Hepatic stellate cell (primary cell): ENCODE data around the gene TMC5.
"Not testable (repeated sequence)": the region's sequence is repeated elsewhere in the genome, so short reads cannot be mapped to it uniquely, and the experiment has no call there.

ENCODE experiments used
- DNase-seq: peaks from one replicate; pipeline ENCODE4 v3.0.0; 2011; ENCODE audit warnings: low spot score

Gene TMC5

DNA sequence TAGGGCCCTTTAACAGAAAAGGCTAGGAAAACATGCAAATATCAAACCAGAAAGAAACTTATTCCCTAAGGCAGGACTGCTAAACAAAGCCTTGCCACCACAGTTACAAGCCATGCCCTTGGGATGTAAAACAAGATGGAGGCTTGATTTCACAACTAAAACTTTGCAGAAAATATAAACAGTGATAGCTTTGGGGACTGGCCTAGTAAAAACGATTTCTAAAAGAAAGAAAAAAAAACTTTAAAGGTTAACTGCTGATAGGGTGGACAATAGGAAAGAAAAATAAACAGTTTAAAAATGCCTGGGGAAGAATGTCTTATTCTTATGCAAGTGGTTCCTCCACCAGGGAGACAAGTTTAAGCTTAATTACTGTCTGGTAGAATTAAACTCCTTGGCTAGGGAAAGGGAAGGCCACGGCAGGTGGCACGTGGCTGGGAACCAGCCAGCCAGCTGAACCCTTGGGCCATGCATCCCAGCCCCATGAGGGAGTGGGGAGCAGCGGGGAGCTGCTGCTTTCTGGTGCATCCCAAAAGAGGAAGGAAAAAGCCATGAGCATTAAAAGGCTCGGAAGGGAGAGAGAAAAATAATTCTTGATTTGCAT lies 10.7 kb upstream of the TMC5 start:
- no peak for DNase-seq

DNA sequence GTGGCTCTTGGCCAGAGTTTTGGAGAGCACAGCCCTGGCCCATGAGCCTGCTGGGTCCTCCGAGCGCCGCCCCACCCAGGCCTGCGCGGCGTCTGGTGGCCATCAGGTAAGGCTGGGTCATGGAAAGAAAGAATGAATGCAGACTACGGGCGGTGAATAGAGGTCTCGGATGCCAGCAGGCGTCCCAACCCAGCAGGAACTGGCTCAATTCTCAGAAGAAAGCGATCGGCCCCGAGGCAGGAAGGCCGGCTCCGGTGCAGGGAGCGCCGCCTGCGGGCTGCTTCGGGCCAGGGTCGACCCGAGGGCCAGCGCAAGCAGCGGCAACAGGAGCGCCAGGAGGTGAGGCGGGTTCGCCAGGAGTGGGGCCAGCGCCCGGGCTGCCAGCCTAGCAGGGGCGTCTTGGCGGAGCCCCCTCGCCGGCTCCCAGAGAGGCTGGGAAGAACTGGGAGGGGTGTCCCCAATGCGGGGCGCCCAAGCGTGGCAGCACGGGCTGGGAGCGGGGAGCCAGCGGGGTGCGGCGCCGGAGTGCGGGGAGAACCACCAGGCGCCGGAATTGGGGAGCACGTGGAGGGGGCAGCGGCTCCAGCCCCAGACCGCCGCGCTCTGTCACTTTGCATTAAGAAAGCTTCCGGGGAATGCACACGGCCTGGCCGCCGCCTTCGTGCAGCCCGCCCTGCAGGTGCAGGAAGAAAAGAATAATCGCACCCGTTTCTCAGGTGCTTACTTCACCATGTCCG lies 7.1 kb upstream of the TMC5 start:
- DNase-seq, result no peak

DNA sequence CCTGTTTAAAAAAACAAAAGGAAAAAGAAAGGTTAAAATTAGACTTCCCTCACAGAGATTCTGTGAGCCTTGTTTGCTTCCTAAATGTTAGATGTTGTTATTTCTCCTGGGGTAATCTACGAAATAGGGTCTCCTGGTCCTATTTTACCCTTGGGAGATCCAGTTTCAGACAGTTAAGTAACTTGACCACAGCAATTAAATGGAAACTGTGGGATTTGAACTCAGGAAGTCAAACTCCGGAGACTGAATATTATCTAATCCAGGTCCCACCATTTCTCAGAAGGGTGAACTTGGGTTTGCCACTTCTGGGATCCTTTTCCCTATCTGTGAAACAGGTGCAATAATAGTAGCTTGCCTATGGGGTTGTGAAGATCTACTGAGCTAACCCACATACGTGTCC lies 6.4 kb upstream of the TMC5 start:
- no peak for DNase-seq

DNA sequence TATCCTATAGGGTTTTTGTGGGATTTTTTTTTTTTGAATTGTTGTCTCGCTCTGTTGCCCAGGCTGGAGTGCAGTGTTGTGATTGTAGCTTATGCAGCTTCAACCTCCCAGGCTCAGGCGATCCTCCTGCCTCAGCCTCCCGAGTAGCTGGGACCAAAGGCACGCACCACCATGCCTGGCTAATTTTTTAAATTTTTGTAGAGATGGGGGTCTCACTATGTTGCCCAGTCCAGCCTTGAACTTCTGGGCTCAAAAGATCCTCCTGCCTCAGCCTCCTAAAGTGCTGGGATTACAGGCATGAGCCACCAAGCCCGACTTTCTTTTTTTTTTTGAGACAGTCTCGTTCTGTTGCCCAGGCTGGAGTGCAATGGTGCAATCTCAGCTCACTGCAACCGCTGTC lies 5.6 kb upstream of the TMC5 start:
- DNase-seq, result not testable (repeated sequence)

DNA sequence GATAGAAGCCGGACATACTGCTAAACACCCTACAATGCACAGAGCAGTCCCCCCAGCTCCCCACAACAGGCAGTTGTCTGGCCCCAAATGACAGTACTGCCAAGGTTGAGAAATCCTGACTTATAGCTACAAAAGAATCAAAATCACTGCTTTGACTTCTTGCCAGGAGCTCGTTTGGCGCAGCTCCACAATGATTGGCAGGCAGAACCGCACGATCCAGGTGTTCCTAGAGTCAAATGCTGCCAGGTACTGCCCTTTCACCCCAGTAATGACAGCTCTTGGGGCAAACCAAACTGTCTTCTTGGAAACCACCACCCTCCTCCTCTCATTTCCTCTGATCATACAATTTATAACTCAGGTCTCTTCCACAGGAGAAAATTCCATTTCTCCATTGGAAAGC lies 2.2 kb upstream of the TMC5 start:
- DNase-seq, result no peak

DNA sequence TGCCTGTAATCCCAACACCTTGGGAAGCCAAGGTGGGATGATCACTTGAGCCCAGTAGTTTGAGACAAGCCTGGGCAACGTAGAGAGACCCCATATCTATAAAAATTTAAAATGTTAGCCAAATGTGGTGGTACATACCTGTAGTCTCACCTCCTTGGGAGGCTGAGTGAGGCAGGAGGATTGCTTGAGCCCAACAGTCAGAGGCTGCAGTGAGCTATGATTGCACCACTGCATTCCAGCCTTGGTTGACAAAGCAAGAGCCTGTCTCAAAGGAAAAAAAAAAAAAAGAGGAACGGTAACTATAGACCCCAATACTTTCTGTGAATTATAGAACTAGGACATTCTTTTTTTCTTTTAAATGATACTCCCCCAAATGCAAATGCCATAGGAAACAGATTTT lies 1.8 kb upstream of the TMC5 start:
- no peak for DNase-seq

DNA sequence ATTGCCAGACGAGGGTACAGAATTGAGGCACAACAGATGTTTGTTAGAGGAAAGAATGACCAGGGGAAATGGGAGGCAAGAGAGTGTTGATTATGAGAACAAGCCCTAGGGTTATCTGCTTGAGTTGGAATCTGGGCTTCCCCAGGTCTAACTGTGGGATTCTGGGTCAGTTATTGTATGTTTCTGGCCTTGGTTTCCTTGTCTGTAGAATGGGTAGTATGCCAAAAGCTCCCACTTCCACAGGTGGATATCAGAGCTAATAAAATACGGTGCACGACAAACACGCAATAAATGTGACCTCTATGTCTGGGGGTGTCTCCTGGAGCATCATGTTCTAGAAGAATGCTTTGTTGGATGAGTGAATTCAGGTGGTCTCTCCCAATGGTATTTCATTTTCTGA lies 517 bp downstream of the TMC5 start:
- no peak for DNase-seq

DNA sequence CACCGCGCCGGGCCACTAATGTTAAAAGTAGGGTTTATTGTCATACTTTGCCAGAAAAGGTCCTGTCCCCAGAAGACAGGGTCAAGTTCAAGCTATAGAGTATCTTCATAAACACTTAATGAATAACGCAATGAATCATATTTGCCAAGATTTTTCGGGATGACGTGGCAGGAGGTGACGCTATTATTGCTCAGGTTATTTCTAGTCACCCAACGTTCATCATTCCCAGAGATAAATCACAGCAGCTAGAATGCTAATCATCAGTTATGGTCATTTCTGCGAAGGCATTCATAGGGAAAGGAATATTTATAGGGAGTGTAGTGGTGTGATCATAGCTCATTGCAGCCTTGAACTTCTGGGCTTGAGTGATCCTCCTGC lies 2.0 kb downstream of the TMC5 start:
- no peak for DNase-seq

DNA sequence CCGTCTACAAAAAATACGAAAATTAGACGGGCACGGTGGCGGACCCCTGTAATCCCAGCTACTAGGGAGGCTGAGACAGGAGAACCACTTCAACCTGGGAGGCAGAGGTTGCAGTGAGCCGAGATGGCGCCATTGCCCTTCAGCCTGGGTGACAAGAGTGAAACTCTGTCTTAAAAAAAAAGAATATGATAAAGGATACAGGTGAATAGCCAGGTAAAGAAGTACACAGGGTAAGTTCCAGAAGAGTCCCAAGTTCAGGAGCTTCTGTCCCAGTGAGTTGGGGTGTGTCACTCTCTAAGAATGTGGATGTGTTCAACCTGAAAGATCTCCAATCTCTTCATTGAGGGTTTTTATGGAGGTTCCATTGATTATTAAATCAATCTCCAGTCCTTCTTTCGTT lies 6.8 kb downstream of the TMC5 start:
- DNase-seq, result no peak

DNA sequence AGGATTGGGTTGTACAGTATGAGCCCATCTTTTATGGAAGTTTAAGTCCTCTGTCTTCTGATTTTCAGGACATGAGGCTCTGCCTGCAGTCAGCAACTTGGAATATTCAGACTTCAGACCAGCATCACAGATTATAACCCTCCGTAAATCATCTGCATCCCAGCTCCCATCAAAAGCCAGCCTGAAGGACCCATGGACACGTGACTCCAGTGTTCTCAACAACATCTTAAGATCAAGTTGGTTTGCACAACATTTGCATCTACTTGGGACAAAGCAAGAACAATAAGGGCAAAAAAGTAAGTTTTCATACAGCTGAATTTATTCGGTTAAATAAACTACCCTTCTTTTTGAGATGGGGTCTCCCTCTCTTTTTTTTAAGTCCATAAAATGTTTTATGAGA lies 12.7 kb downstream of the TMC5 start:
- DNase-seq, result no peak

DNA sequence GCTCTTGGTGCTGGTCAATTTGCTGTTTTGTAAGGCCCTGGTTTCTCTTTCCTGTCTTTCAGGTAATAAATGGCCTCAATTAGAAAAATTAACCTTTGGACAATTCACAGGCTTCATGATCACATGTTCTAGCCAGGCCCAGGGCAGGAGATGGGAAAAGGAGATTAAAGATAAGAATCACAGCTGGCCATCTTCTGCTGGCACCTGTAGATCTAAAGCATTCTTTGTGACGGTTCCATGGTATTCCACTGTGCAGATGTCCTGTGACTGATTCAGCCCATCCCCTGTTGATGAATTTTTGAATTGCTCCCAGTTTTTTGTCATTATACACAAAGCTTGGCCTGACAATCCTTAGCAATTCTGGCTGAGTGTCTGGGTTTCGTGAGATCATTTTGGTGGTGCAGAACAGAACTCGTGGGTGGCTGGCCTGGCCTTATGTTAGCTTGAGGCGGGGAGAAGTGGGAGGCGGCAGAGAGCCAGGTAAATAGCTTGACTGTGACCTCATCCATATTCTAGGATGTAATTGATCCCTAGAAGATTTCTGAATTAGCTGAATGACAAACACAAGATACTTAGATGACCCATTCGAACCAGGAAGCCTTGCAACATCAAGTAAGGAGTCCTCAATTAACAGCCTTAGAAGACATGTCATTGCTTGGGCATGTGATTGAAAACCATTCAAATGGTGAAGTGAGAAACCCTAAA lies 14.1 kb downstream of the TMC5 start:
- DNase-seq, result no peak

DNA sequence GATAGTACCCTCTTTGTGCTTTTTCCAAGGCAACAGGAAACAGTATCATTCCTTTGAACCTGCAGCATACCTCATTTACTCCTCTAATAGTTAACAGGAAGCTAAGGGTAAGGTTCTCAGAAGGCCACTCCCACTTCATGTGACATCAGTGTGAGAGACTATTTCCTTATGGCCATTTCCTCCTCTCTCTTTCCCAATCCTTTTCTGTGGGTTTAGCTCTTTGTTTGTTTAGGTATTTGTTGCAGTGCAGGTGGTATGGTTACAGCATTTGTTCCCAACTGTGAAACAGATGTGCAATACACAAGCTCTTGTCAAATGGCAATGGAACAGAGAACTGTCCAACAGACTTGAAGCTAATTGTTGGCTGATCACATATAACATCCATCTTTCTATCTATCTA lies 14.7 kb downstream of the TMC5 start:
- no peak for DNase-seq

DNA sequence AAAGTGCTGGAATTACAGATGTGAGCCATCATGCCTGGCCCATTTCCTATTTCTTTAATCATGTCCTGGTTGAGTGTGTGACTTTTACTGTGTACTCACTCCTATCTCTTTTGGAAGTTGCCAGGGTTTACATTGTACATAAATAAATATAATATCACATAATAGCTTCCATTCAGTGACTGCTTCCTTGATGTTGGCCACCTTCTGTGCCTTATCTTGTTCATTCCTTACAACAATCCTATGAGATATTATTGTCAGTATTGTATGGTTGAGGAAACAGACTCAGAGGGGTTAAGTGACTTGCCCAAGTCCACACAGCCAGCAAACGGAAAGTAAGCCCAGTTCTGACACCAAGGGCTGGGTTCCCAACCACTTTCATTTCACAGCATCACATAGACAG lies 16.9 kb downstream of the TMC5 start:
- DNase-seq, result no peak

DNA sequence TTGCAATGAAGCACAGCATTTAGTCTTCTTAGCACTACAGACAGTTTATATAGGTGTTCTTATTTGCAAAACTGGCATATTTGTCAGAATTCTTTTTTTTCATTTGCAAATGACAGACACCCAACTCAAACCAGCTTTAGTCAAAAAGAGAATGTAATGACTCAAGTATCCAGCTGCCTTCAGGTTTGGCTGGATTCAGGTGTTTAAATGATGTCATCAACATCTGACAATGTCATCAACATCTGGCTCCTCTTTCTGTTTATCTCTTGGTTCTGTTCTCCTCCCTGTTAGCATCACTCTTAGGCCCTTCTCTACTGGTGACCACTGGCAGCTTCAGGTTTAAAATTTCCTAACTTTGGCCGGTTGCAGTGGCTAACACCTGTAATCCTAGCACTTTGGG lies 18.9 kb downstream of the TMC5 start:
- no peak for DNase-seq

DNA sequence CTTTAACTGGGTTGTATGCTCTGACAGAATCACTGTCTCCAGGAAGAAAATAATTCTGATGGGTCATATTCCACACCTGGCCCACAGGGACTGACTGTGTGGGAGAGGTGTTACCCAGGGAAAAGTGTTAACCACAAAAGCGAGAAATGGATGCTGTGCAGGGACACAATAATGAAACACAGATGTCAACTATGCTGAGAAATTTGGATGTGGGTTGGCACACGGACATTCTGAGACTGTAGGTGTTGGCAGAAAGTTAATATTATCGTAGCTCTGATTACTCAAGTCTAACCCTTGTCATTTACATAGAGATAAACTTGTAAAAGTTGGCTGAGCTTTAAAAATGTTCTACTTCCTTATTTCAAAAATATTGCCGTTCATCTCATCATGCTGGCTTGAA lies 19.6 kb downstream of the TMC5 start:
- no peak for DNase-seq

DNA sequence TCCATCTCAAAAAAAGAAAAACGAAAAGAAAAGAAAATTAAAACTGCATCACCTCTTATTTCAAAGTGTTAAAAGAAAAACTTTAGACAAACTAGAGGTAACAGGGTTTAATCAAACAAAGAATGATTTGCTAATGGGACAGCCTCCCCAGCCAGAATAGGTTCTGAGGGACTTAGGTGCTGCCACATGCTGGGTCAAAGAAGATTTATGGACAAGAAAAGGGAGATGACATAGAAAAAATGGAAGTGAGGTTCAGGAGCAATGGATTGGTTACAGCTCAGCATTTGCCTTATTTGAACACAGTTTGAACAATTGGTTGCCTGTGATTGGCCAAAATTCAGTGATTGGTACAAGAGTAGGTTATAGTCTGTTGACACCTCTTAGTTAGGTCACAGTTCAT lies 21.1 kb downstream of the TMC5 start:
- DNase-seq, result no peak

DNA sequence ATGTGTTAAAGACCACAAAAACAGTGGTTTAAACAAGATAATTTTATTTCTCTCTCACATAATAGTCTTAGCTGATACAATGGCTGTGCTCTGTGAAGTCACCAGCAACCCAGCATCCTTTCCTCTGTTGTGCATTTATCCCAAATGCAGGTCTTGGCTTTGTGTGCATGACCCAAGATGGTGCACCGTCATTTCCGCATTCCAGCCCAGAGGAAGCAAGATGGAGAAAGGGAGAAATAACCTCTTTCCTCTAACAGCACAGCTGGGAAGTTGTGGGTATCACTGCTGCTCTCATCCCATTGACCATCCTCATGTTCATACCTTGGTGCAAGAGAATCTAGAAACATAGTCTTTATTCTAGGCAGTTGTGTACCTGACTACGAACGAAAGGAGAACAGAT lies 21.8 kb downstream of the TMC5 start:
- no peak for DNase-seq

DNA sequence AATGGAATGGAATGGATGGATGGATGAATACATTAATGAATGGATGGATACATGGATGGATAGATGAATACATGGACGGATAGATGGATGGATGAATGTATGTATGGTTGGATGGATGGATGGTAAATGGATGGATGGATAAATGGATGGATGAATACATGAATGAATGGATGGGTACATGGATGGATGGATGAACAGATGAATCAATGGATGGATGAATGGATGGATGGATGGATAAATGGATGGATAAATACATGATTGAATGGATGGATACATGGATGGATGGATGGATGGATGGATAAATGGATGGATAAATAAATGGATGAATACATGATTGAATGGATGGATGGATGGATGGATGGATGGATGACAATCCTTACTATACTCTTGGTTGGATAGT lies 26.0 kb downstream of the TMC5 start:
- no peak for DNase-seq

DNA sequence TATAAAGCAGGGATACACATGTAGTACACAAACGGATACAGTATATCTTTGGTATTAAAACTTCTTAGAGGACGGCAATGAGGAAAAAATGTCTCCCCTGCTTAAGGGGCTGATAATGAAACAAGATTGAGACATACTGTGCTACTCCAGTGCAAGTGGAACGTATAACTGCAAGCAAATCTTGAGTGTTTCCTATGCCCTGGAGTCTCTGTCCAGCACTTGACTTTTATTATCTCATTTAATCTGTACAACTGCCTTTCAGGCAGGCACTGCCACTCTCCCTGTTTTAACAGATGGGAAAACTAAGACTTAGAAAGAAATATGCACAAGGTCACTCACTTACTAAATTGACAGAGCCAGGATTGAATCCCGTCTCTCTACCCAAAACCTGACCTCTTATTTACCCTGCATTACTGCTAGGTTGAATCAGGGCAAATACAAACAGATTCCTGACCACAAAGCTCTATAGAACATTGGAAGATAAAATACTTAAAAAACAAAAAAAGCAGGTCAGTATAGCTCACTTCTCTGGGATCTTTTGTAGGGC lies 28.7 kb downstream of the TMC5 start:
- DNase-seq, result no peak

DNA sequence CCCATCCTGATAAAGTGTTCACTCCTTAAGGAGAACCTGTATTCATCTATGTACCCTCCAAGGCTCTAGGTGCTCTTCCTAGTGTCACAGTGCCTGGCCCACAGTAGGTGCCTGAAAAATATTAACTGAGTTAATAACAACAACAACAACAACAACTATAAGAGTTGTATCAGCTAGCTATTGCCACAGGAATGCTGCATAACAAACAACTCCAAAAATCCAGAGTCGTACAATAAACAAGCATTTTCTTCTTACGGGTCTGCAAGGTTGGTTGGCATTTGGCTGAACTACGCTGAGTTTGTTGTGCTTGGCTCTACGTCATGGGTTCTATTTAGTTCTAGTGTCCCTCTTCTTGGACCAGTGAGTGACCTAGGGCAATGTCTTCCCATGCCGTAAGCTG lies 29.2 kb downstream of the TMC5 start:
- DNase-seq, result no peak

DNA sequence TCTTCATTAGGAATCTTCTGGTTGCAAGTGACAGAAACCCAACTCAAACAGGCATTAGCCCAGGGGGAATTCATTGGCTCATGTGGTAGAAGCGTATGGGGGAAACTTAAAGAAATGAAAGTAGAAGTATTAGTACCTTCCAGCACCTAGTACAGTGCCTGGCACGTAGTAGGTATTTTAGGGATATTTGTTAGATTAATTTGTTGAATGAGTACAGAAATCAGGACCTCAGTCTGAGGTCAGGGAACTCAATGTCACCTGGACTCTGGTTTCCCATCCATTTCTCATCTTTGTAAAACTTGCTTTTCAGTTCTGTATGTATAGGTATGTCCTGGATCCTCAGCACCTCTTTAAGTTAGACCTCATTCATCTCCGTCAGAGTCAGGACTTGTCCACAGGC lies 32.5 kb downstream of the TMC5 start:
- no peak for DNase-seq

DNA sequence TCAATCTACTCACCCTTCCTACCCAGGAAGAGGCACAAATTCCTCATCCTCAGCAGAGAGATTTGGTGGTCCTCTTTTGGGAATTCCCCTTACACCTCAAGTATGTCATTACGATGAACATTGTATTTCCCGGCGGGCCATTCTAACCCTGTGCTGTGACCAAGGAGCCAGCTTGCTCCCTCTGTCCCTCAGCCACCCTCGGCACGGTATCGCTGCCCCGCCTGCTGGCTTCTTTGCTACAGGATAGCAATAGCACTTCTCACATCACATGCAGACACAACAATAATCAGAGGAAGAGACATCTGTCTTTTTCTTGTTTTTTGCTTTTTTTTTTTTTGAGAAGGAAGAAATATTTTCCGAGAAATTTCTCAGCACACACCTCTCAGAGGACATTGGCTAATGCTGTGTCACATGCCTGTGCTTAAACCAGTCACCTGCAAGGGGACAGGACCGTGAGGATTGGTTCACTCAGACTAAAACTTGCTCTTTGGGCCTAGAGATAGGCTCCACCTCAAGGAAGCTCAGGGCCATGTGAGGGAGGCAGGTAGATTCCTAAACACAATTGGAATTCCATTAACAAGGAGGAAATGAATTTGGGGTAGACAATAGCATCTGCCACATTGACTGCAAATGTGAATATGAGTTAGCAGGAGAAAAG lies 41.2 kb downstream of the TMC5 start:
- DNase-seq, result no peak

DNA sequence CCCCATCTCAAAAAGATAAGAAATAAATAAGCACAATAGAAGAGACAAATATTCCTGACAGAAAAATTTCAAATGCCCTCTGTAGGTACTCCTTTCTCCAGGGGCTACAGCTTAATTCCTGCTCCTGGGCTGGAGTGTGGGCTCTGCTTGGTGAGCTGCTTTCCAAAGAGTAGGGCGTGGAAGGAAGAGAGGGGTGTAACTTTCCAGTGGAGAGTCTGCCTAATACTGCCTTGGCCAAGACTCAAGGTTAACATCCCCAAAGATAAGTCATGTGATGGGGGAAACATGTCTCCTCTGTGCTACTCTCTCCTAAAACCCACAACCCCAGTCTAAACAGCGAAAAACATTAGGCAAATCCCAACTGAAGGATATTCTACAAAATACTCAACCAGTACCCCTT lies 42.7 kb downstream of the TMC5 start:
- no peak for DNase-seq
